Measurements from ENCODE around the gene CCKAR.

DNA sequence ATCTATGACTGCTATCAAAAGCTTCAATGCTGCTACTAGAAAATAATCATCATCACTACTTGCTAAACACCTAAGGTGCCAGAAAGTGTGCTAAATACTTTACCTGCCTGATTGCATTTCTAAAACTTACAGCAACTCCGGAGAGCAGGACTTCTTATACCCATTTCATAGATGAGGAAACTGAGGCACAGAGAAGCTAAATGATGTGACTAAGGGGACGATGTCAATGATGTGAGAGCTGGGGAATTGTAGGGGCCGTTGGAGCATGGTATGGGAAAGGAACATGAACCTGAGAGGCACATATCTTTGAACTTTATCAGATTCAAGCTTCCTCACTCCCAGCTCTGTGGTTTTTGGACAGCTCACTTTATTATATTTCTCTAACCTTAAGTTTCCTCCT lies 38.7 kb downstream of the CCKAR start:
- TF ChIP-seq, protein P1, sequence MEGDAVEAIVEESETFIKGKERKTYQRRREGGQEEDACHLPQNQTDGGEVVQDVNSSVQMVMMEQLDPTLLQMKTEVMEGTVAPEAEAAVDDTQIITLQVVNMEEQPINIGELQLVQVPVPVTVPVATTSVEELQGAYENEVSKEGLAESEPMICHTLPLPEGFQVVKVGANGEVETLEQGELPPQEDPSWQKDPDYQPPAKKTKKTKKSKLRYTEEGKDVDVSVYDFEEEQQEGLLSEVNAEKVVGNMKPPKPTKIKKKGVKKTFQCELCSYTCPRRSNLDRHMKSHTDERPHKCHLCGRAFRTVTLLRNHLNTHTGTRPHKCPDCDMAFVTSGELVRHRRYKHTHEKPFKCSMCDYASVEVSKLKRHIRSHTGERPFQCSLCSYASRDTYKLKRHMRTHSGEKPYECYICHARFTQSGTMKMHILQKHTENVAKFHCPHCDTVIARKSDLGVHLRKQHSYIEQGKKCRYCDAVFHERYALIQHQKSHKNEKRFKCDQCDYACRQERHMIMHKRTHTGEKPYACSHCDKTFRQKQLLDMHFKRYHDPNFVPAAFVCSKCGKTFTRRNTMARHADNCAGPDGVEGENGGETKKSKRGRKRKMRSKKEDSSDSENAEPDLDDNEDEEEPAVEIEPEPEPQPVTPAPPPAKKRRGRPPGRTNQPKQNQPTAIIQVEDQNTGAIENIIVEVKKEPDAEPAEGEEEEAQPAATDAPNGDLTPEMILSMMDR (IDR thresholded peaks at IDR 0.05; ENCODE audit: extremely low read depth in 1 of 2, insufficient read depth in 1 of 2, low read depth in 1 of 2, low read length in 2 of 2) = no peak
- no peak for TF ChIP-seq POLR2AphosphoS5 (IDR thresholded peaks at IDR 0.05; ENCODE audit: insufficient read depth, low read depth, low read length)
